Mesenchymal stem cell (in vitro differentiated cells and primary cell): ENCODE measurements around the gene NPPB.

Experiments used
- DNase-seq: peaks from one replicate; pipeline ENCODE4 v3.0.0-alpha.2; 2013
- H2AFZ ChIP-seq: one replicate; pipeline ENCODE4 v1.6.1; 2013; ENCODE audit warnings: low read depth, mild to moderate bottlenecking, control low read depth, inconsistent platforms, low read length, moderate library complexity
- H2AK5ac ChIP-seq: 2 replicates; pipeline ENCODE4 v1.6.1; 2013; ENCODE audit warnings: low read length, moderate library complexity, mild to moderate bottlenecking, inconsistent platforms; ENCODE audit not compliant: severe bottlenecking
- H2BK120ac ChIP-seq: one replicate; pipeline ENCODE4 v1.6.1; 2013; ENCODE audit warnings: low read depth, mild to moderate bottlenecking, inconsistent platforms, low read length, moderate library complexity
- H2BK12ac ChIP-seq, 2 experiments: one replicate each; pipeline ENCODE4 v1.6.1; 2013; ENCODE audit warnings: inconsistent platforms in 2 of 2, low read length in 2 of 2, mild to moderate bottlenecking in 2 of 2, moderate library complexity in 2 of 2, control low read depth in 1 of 2
- H2BK15ac ChIP-seq: one replicate; pipeline ENCODE4 v1.6.1; 2013; ENCODE audit warnings: mild to moderate bottlenecking, low read depth, inconsistent platforms; ENCODE audit not compliant: poor library complexity, severe bottlenecking
- H2BK5ac ChIP-seq: 2 replicates; pipeline ENCODE4 v1.6.1; 2013; ENCODE audit warnings: low read depth, mild to moderate bottlenecking, low read length, control low read depth, inconsistent platforms; ENCODE audit not compliant: poor library complexity, severe bottlenecking
- H3K14ac ChIP-seq, 2 experiments: one replicate each; pipeline ENCODE4 v1.6.1; 2013; ENCODE audit warnings: inconsistent platforms in 2 of 2, low read length in 2 of 2, control low read depth in 1 of 2, mild to moderate bottlenecking in 1 of 2, moderate library complexity in 1 of 2
- H3K18ac ChIP-seq, 2 experiments: one replicate each; pipeline ENCODE4 v1.6.1; 2013; ENCODE audit warnings: inconsistent platforms in 2 of 2, low read length in 2 of 2, control low read depth in 1 of 2, low read depth in 1 of 2, mild to moderate bottlenecking in 1 of 2
- H3K23ac ChIP-seq, 2 experiments: one replicate each; pipeline ENCODE4 v1.6.1; 2013; ENCODE audit warnings: inconsistent platforms in 2 of 2, low read length in 2 of 2, mild to moderate bottlenecking in 2 of 2, moderate library complexity in 2 of 2, control low read depth in 1 of 2
- H3K27ac ChIP-seq: 2 replicates; pipeline ENCODE4 v1.5.1; 2013; ENCODE audit warnings: mild to moderate bottlenecking, moderate library complexity, low read length, control low read depth, inconsistent platforms; ENCODE audit not compliant: poor library complexity, severe bottlenecking
- H3K27me3 ChIP-seq, 2 experiments: 2 replicates each; pipeline versions ENCODE4 v1.6.1 to v1.7.0; 2013; ENCODE audit warnings: low read length in 2 of 2, mild to moderate bottlenecking in 2 of 2, moderate library complexity in 2 of 2, control low read depth in 1 of 2, inconsistent platforms in 1 of 2; ENCODE audit not compliant: control insufficient read depth in 1 of 2, insufficient read depth in 1 of 2
- H3K36me3 ChIP-seq, 2 experiments: 2 replicates each; pipeline versions ENCODE4 v1.6.1 to v1.7.0; 2013; ENCODE audit warnings: low read length in 2 of 2, control low read depth in 1 of 2, inconsistent platforms in 1 of 2, low read depth in 1 of 2, mild to moderate bottlenecking in 1 of 2; ENCODE audit not compliant: insufficient read depth in 2 of 2, control insufficient read depth in 1 of 2
- H3K4ac ChIP-seq, 2 experiments: one replicate each; pipeline ENCODE4 v1.6.1; 2013; ENCODE audit warnings: inconsistent platforms in 2 of 2, low read length in 2 of 2, mild to moderate bottlenecking in 2 of 2, moderate library complexity in 2 of 2, control low read depth in 1 of 2, low read depth in 1 of 2
- H3K4me1 ChIP-seq: 2 replicates; pipeline ENCODE4 v1.6.1; 2013; ENCODE audit warnings: low read depth, low read length, control low read depth; ENCODE audit not compliant: control insufficient read depth, insufficient read depth
- H3K4me2 ChIP-seq: 2 replicates; pipeline ENCODE4 v1.6.1; 2013; ENCODE audit warnings: low read length, mild to moderate bottlenecking, inconsistent platforms; ENCODE audit not compliant: poor library complexity, severe bottlenecking
- H3K4me3 ChIP-seq, 2 experiments: 2 replicates each; pipeline versions ENCODE4 v1.5.1 to v1.7.0; 2013; ENCODE audit warnings: low read length in 2 of 2, mild to moderate bottlenecking in 2 of 2, control low read depth in 1 of 2, low read depth in 1 of 2; ENCODE audit not compliant: insufficient read depth in 1 of 2
- H3K79me1 ChIP-seq: replicated peaks from 2 replicates; pipeline ENCODE4 v1.6.1; 2013; ENCODE audit warnings: mild to moderate bottlenecking, control low read depth, low read length, inconsistent platforms; ENCODE audit not compliant: poor library complexity, severe bottlenecking
- H3K9ac ChIP-seq: 2 replicates; pipeline ENCODE4 v1.7.0; 2013; ENCODE audit warnings: mild to moderate bottlenecking, low read length, moderate library complexity
- H3K9me3 ChIP-seq: 2 replicates; pipeline ENCODE4 v1.7.0; 2013; ENCODE audit warnings: mild to moderate bottlenecking, low read length; ENCODE audit not compliant: control insufficient read depth
- H4K8ac ChIP-seq: one replicate; pipeline ENCODE4 v1.6.1; 2013; ENCODE audit warnings: inconsistent platforms, mild to moderate bottlenecking, low read length, moderate library complexity
- H4K91ac ChIP-seq: one replicate; pipeline ENCODE4 v1.6.1; 2013; ENCODE audit warnings: mild to moderate bottlenecking, low read length, inconsistent platforms
- WGBS: methylation state at CpG from one replicate; pipeline ENCODE4 v1.1.7; 2013; ENCODE audit warnings: mixed read lengths; 5-methylcytosine and 5-hydroxymethylcytosine counted together

NPPB gene

DNA sequence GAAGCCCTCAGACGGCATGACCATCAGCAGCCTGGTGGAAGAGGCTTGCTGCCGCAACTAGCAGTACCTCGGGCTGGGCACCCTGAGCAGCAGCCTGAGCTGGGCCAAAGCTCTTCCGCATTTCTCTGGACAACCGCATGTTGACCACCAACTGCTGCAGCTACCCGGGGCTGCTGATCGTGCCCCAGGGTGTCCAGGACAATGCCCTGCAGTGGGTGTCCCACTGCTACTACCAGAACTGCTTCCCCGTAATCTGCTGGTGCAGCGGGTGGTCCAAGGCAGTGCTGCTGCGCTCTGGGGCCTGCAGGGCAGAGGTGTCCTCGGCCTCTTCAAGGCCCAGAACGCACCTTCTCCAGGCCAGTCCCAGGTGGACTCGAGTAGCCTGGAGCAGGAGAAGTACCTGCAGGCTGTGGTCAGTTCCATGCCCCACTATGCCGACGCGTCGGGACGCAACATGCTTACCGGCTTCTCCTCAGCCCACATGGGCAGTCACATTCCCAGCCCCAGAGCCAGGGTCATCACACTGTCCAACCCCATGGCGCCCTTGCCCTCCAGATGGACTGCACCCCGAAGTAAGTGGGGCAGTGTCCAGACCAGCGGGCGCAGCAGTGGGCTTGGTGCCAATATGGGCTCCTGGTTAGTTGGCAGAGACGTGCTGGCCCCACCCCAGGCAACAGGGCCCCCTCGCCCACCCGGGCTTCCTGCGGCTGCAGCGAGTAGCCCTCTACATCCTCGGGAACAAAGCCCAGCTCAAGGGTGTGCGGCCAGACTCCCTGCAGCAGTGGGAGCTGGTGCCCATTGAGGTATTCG lies 19.5 kb upstream of the NPPB start:
- no peak overlapping the region for H3K4ac ChIP-seq
- no peak overlapping the region for H2AK5ac ChIP-seq
- no peaks in the 10 kb centered on the region for H3K36me3 ChIP-seq
- H3K9me3 ChIP-seq = no peaks in the 10 kb centered on the region
- H2BK120ac ChIP-seq = no peak overlapping the region
- no peak overlapping the region for H2BK15ac ChIP-seq
- no peak overlapping the region for H2BK5ac ChIP-seq
- H3K9ac ChIP-seq = no peak overlapping the region
- H4K91ac ChIP-seq = no peak overlapping the region
- no peak overlapping the region for H3K27ac ChIP-seq
- H3K4me3 ChIP-seq = no peak overlapping the region
- H3K14ac ChIP-seq = no peak overlapping the region
- H3K23ac ChIP-seq = no peak overlapping the region
- peaks cover 36 to 83% of the 10 kb centered on the region in 2 experiments for H3K27me3 ChIP-seq
- peaks cover 6% of the 10 kb centered on the region for H3K4me1 ChIP-seq
- no peak overlapping the region for H2AFZ ChIP-seq
- no peak overlapping the region for H3K18ac ChIP-seq
- no peaks in the 10 kb centered on the region for H3K79me1 ChIP-seq
- H3K4me2 ChIP-seq = no peak overlapping the region
- H2BK12ac ChIP-seq = no peak overlapping the region
- whole genome bisulfite sequencing = 88% methylated on average over 31 of the region's 31 CpGs
- H4K8ac ChIP-seq = no peak overlapping the region
- no peak for DNase-seq

DNA sequence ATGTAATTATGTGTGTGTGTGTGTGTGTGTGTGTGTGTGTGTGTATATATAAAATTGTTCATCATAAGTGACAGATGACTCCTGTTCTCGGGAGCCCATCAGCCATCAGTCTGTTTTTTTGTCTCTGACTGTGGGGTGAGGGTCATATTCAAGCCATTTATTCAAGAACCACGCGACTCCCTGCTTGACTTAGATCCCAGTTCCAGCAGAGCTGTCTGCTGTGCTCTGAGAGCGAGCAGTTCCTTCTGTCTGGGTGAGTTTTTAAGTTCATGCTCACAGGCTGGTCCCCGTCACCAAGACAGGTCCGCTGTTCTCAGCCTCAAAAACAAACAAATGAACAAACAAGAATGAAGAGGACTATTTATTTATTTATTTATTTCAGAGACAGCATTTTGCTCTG lies 18.3 kb upstream of the NPPB start:
- no peak overlapping the region for H2BK120ac ChIP-seq
- H3K36me3 ChIP-seq = no peaks in the 10 kb centered on the region
- H2BK12ac ChIP-seq = no peak overlapping the region
- no peak overlapping the region for H4K8ac ChIP-seq
- H3K9ac ChIP-seq = no peak overlapping the region
- H2BK15ac ChIP-seq = no peak overlapping the region
- H2AK5ac ChIP-seq = no peak overlapping the region
- no peak overlapping the region for H3K4me3 ChIP-seq
- no peak overlapping the region for H3K4ac ChIP-seq
- no peak overlapping the region for H4K91ac ChIP-seq
- H3K9me3 ChIP-seq = no peaks in the 10 kb centered on the region
- DNase-seq = no peak
- no peak overlapping the region for H3K23ac ChIP-seq
- H3K79me1 ChIP-seq = no peaks in the 10 kb centered on the region
- no peak overlapping the region for H3K27ac ChIP-seq
- H2AFZ ChIP-seq = no peak overlapping the region
- H3K18ac ChIP-seq = no peak overlapping the region
- H3K4me2 ChIP-seq = no peak overlapping the region
- H3K14ac ChIP-seq = no peak overlapping the region
- H2BK5ac ChIP-seq = no peak overlapping the region
- WGBS = 56% methylated on average over 4 of the region's 6 CpGs
- peaks cover 37 to 82% of the 10 kb centered on the region in 2 experiments for H3K27me3 ChIP-seq
- H3K4me1 ChIP-seq = no peaks in the 10 kb centered on the region

DNA sequence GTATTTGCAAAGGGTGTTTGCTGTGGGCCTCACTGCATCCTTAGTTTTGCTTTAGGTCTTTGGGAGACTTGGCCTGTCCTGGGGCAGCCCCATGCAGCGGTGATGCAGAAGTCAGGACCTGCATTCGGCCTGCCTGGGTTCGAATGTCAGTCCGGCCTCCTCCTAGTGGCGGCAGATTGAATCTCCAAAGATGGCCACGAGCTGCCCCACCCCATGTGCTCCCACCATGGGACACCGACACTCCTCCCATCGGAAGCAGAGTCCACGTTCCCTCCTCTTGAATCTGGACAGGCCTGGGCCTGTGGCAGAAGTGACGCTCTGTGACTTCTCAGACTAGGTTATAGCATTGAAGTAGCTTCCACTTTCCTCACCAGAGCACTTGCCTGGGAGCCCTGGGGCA lies 16.3 kb upstream of the NPPB start:
- Histone ChIP-seq H3K14ac (no peak overlapping the region), H2AK5ac (no peak overlapping the region), H2AFZ (no peak overlapping the region), H3K36me3 (no peaks in the 10 kb centered on the region), H3K9me3 (no peaks in the 10 kb centered on the region), H3K4me1 (no peaks in the 10 kb centered on the region), H3K18ac (no peak overlapping the region), H4K8ac (no peak overlapping the region), H3K27me3 (peaks cover 48 to 87% of the 10 kb centered on the region in 2 experiments), H2BK12ac (no peak overlapping the region), H3K4me3 (no peak overlapping the region), H2BK5ac (no peak overlapping the region), H3K4ac (no peak overlapping the region), H3K27ac (no peak overlapping the region), H3K79me1 (no peaks in the 10 kb centered on the region), H4K91ac (no peak overlapping the region), H2BK15ac (no peak overlapping the region), H3K23ac (no peak overlapping the region), H3K9ac (no peak overlapping the region), H3K4me2 (no peak overlapping the region), H2BK120ac (no peak overlapping the region)
- DNase-seq = no peak
- WGBS = 82% methylated on average over 10 of the region's 10 CpGs

- H3K27ac ChIP-seq = no peak overlapping the region
- no peaks in the 10 kb centered on the region for H3K36me3 ChIP-seq
- peaks cover 52 to 88% of the 10 kb centered on the region in 2 experiments for H3K27me3 ChIP-seq
- WGBS = 78% methylated on average over 6 of the region's 6 CpGs
- no peak overlapping the region for H2BK5ac ChIP-seq
- H4K8ac ChIP-seq = no peak overlapping the region
- DNase-seq = no peak
- no peak overlapping the region for H3K4me3 ChIP-seq
- H3K79me1 ChIP-seq = no peaks in the 10 kb centered on the region
- no peak overlapping the region for H2BK120ac ChIP-seq
- no peak overlapping the region for H2BK12ac ChIP-seq
- no peak overlapping the region for H3K4ac ChIP-seq
- H2AK5ac ChIP-seq = no peak overlapping the region
- no peak overlapping the region for H3K18ac ChIP-seq
- H3K23ac ChIP-seq = no peak overlapping the region
- no peak overlapping the region for H3K4me2 ChIP-seq
- no peaks in the 10 kb centered on the region for H3K4me1 ChIP-seq
- no peak overlapping the region for H3K14ac ChIP-seq
- H4K91ac ChIP-seq = no peak overlapping the region
- no peaks in the 10 kb centered on the region for H3K9me3 ChIP-seq
- H3K9ac ChIP-seq = no peak overlapping the region
- no peak overlapping the region for H2AFZ ChIP-seq
- no peak overlapping the region for H2BK15ac ChIP-seq
Measured at GRCh38 chr1:11874624-11875023, 15.9 kb upstream of the NPPB start.
